K562 (cell line): ENCODE results near the gene PTGIS. TPM values are rescaled to one million over a fixed set of nuclear protein-coding genes. Genes with fewer than 3 reads are reported as not detected.

ENCODE experiments used
- CBFA2T3 ChIP-seq: fragments of 450-650 bp; IDR thresholded peaks from 2 replicates; pipeline ENCODE4 v1.6.1; 2017
- CREB1 ChIP-seq, 2 experiments: sonication (generic) in 1 of 2; formaldehyde crosslinking in 1 of 2; IDR thresholded peaks; 2 replicates each; pipeline versions ENCODE4 v1.6.1 to v1.8.0; 2012 to 2022; ENCODE audit warnings: inconsistent platforms in 1 of 2, mild to moderate bottlenecking in 1 of 2, missing genetic modification reagents in 1 of 2, moderate library complexity in 1 of 2
- MYBL2 ChIP-seq, 2 experiments: fragments of 450-650 bp in 1 of 2; sonication (generic) in 1 of 2; formaldehyde crosslinking in 1 of 2; IDR thresholded peaks; 2 replicates each; pipeline versions ENCODE4 v1.6.1 to v1.8.1; 2017 to 2022; ENCODE audit warnings: borderline replicate concordance in 1 of 2, inconsistent platforms in 1 of 2, low read depth in 1 of 2, mild to moderate bottlenecking in 1 of 2, missing genetic modification reagents in 1 of 2, moderate library complexity in 1 of 2
- NUFIP1 ChIP-seq: fragments of 450-650 bp; IDR thresholded peaks from 2 replicates; pipeline ENCODE4 v1.6.1; 2018; ENCODE audit not compliant: partially characterized antibody
- POLR2G ChIP-seq: fragments of 200-400 bp; formaldehyde crosslinking; IDR thresholded peaks from 2 replicates; pipeline ENCODE4 v1.6.1; 2017; ENCODE audit warnings: low read depth, mild to moderate bottlenecking, antibody characterized with exemption, low read length, moderate library complexity
- PRDM10 ChIP-seq: fragments of 450-650 bp; IDR thresholded peaks from 2 replicates; pipeline ENCODE4 v1.6.1; 2018; ENCODE audit not compliant: partially characterized antibody
- RNF219 ChIP-seq: fragments of 250-450 bp; sonication (Bioruptor Pico); IDR thresholded peaks from 2 replicates; pipeline ENCODE4 v1.5.0; 2022; ENCODE audit warnings: mild to moderate bottlenecking
- THAP12 ChIP-seq: fragments of 250-450 bp; sonication (Bioruptor Pico); IDR thresholded peaks from 2 replicates; pipeline ENCODE4 v1.9.0; 2021; ENCODE audit warnings: mild to moderate bottlenecking, inconsistent platforms
- THRB ChIP-seq: fragments of 450-650 bp; formaldehyde crosslinking; conservative IDR thresholded peaks from 2 replicates; pipeline ENCODE4 v1.4.0; 2022; ENCODE audit warnings: mild to moderate bottlenecking, missing genetic modification characterization
- VEZF1 ChIP-seq: fragments of 200-800 bp; sonication (Bioruptor generic); IDR thresholded peaks from 2 replicates; pipeline ENCODE4 v1.6.1; 2017; ENCODE audit warnings: missing genetic modification characterization, missing compliant biosample characterization
- ZKSCAN1 ChIP-seq: fragments of 150-350 bp; IDR thresholded peaks from 2 replicates; pipeline ENCODE4 v1.6.1; 2016; ENCODE audit warnings: low read depth, low read length
- ZNF232 ChIP-seq: sonication (generic); formaldehyde crosslinking; IDR thresholded peaks from 2 replicates; pipeline ENCODE4 v1.8.0; 2022; ENCODE audit warnings: mild to moderate bottlenecking, missing genetic modification reagents
- ZNF449 ChIP-seq: fragments of 250-450 bp; sonication (Bioruptor Pico); IDR thresholded peaks from 2 replicates; pipeline ENCODE4 v1.8.0; 2022; ENCODE audit warnings: moderate library complexity, mild to moderate bottlenecking, inconsistent platforms
- ZNF780A ChIP-seq: fragments of 250-450 bp; sonication (Bioruptor Pico); IDR thresholded peaks from 2 replicates; pipeline ENCODE4 v1.5.0; 2021; ENCODE audit warnings: mild to moderate bottlenecking
- polyA plus RNA-seq, 8 experiments: library from polyadenylated mRNA; depleted of rRNA in 4 of 8; stranded (reverse) in 5 of 8; unstranded in 3 of 8; fragments of >200 nt; fragmentation: Nextera tagmentation in 2 of 8; fragmentation: Illumina TruSeq in 1 of 8; extraction: Ambion mirVana in 2 of 8; extraction: Trizol in 1 of 8; gene quantifications; 2 replicates each; pipeline versions ENCODE4 v1.2.1 to v1.2.3, GENCODE V29; 2011 to 2014; ENCODE audit warnings: inconsistent platforms in 1 of 8, missing spikeins in 1 of 8
- total RNA-seq, 7 experiments: library from RNA; depleted of rRNA in 6 of 7; stranded (reverse); fragments of >200 nt in 6 of 7; fragmentation: Illumina TruSeq in 2 of 7; extraction: Trizol in 2 of 7; gene quantifications; 2 replicates each; pipeline versions ENCODE4 v1.2.1 to v1.2.3, GENCODE V29; 2011 to 2021; ENCODE audit warnings: low replicate concordance in 1 of 7

PTGIS gene
- total and polyA plus RNA-seq, 9 of the 15 experiments (the other 6 are each of a cell fraction or from before 2014, with no cell fraction given) = not detected

- TF ChIP-seq THAP12 (CRISPR knock-in tag) (no peak), CREB1 (IDR thresholded peaks at IDR 0.05) (no peak), CREB1 (CRISPR knock-in tag; IDR thresholded peaks at IDR 0.05) (0 out of 2 replicates have a peak, but pooled peaks have one; percentile 26), NUFIP1 (no peak), ZNF780A (no peak), ZNF449 (CRISPR knock-in tag) (no peak), CBFA2T3 (no peak), MYBL2 (IDR thresholded peaks at IDR 0.05; ENCODE audit: low read depth) (no peak), MYBL2 (CRISPR knock-in tag; IDR thresholded peaks at IDR 0.05; ENCODE audit: borderline replicate concordance) (no peak), ZKSCAN1 (no peak), PRDM10 (no peak), RNF219 (CRISPR knock-in tag) (no peak), VEZF1 (CRISPR knock-in tag) (peak; percentile 70), ZNF232 (CRISPR knock-in tag) (peak; percentile 60; the same call in 1 of the 2 replicates), POLR2G (no peak), THRB (CRISPR knock-in tag) (no peak)
Measured at GRCh38 chr20:49482621-49483017, 85.3 kb downstream of the PTGIS start, which contains the start of gene KCNB1 (continued).
